Mucosa of rectum (tissue), 2 donors: ENCODE data around the gene DIAPH1.

Source experiments
- H3K27ac ChIP-seq, 2 donors: one replicate each; pipeline ENCODE4 v1.7.0; 2013; ENCODE audit warnings: inconsistent platforms in 2 of 2, low read depth in 2 of 2, low read length in 2 of 2
- H3K27me3 ChIP-seq, 2 donors: one replicate each; pipeline ENCODE4 v1.7.0; 2013; ENCODE audit warnings: low read length in 2 of 2; ENCODE audit not compliant: control insufficient read depth in 2 of 2, insufficient read depth in 2 of 2
- H3K36me3 ChIP-seq, 2 donors: one replicate each; pipeline ENCODE4 v1.7.0; 2013; ENCODE audit warnings: low read length in 2 of 2; ENCODE audit not compliant: control insufficient read depth in 2 of 2, insufficient read depth in 2 of 2
- H3K4me1 ChIP-seq, 2 donors: one replicate each; pipeline ENCODE4 v1.7.0; 2013; ENCODE audit warnings: low read length in 2 of 2, mild to moderate bottlenecking in 1 of 2; ENCODE audit not compliant: control insufficient read depth in 2 of 2, insufficient read depth in 2 of 2
- H3K4me3 ChIP-seq, 2 donors: one replicate each; pipeline ENCODE4 v1.7.0; 2013; ENCODE audit warnings: low read length in 2 of 2
- H3K9ac ChIP-seq, 2 donors: one replicate each; pipeline ENCODE4 v1.7.0; 2013; ENCODE audit warnings: low read length in 2 of 2, low read depth in 1 of 2, mild to moderate bottlenecking in 1 of 2
- H3K9me3 ChIP-seq, 2 donors: one replicate each; pipeline ENCODE4 v1.7.0; 2013; ENCODE audit warnings: low read length in 2 of 2; ENCODE audit not compliant: control insufficient read depth in 2 of 2
- donor health status: healthy.
- donor health status: Normal muscosa, but diverticular disease.

The DIAPH1 gene

DNA sequence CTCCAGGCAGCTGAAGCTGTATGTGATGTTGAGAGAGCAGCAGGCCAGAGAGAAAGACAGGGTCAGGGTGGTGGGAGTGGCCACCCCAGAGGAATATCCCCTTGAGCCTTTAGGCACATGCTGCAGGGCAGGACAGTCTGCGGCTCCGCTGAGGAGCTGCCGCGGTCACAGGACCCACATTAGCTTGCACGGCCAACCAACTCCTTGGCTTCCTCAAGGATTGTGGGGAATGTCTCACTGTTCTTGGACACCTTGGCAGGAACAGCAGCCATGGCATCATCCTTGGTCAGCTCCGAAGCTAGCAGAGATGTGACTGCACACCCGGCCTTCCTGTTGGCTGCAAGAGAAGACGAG lies 102.2 kb downstream of the DIAPH1 start:
- H3K9me3 ChIP-seq = no peaks in the 10 kb centered on the region
- no peak overlapping the region for H3K4me3 ChIP-seq
- no peak overlapping the region for H3K9ac ChIP-seq
- H3K27me3 ChIP-seq = no peaks in the 10 kb centered on the region
- H3K27ac ChIP-seq = no peak overlapping the region
- H3K36me3 ChIP-seq = peaks cover 20 to 33% of the 10 kb centered on the region in 2 donors
- peaks cover 15 to 17% of the 10 kb centered on the region in 2 donors for H3K4me1 ChIP-seq

GRCh38 chr5:141515946-141516671 lies 102.7 kb downstream of the DIAPH1 start:
- Histone ChIP-seq H3K9me3 (no peaks in the 10 kb centered on the region), H3K4me3 (no peak overlapping the region), H3K36me3 (peaks cover 20 to 36% of the 10 kb centered on the region in 2 donors), H3K27me3 (no peaks in the 10 kb centered on the region), H3K9ac (no peak overlapping the region), H3K4me1 (peaks cover 12 to 15% of the 10 kb centered on the region in 2 donors), H3K27ac (no peak overlapping the region)

- Histone ChIP-seq H3K36me3 (peaks cover 20 to 34% of the 10 kb centered on the region in 2 donors), H3K9ac (no peak overlapping the region), H3K4me3 (no peak overlapping the region), H3K4me1 (peaks cover 6 to 15% of the 10 kb centered on the region in 2 donors), H3K27ac (no peak overlapping the region), H3K27me3 (no peaks in the 10 kb centered on the region), H3K9me3 (no peaks in the 10 kb centered on the region)
Measured at GRCh38 chr5:141515141-141515540, 103.7 kb downstream of the DIAPH1 start.

DNA sequence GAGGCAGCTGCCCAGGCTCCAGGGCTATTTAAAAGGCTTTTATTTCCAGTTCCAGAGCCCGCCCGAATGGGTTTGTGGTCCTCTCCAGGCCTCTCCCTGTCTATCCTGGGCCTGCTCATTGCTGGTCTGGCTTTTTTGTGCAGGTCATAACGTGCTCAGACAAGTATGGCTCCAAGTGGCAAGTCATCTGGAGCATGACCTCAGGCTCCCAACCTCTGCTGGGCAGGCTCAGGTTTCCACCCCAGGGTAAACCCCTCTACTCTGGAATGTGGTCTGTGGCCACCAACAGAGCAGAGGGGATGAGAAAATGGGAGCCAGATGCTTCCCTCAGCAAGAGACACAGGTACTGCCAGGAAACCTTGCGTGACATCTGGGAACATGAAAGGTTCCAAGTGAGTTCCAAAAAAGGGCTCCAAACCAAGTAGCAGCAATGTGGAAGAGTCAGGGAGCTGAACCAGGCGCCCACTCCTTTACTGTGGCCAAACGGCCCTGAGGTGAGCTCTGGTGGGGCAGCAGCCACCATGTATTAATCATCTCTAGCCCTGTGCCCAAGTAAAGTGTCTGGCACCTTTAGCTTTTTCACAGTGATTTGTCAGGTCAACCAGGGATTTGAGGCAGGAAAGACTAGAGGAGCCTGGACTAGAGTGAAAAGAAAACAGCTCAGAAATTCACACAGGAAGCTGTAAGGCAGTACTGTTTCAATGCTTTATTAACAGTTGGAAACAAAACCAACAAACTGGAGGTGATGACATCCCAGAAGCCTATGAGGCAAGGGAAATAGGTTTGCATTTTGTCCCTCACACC lies 104.3 kb downstream of the DIAPH1 start:
- Histone ChIP-seq H3K4me3 (peak overlapping the region in 1 of 2 donors; percentile 75), H3K27ac (peak overlapping the region in 1 of 2 donors; percentile 68), H3K9me3 (no peaks in the 10 kb centered on the region), H3K4me1 (peaks cover 6 to 17% of the 10 kb centered on the region in 2 donors), H3K27me3 (no peaks in the 10 kb centered on the region), H3K9ac (no peak overlapping the region), H3K36me3 (peaks cover 20 to 32% of the 10 kb centered on the region in 2 donors)

- H3K36me3 ChIP-seq = peaks cover 14 to 31% of the 10 kb centered on the region in 2 donors
- peaks cover 6 to 22% of the 10 kb centered on the region in 2 donors for H3K4me1 ChIP-seq
- no peaks in the 10 kb centered on the region for H3K27me3 ChIP-seq
- H3K27ac ChIP-seq = peak overlapping the region; percentile 47 to 68
- H3K9me3 ChIP-seq = no peaks in the 10 kb centered on the region
- H3K4me3 ChIP-seq = peak overlapping the region; percentile 59 to 75
- H3K9ac ChIP-seq = peak overlapping the region; percentile 47 to 61
Measured at GRCh38 chr5:141513627-141514329, 105.0 kb downstream of the DIAPH1 start.

- no peaks in the 10 kb centered on the region for H3K9me3 ChIP-seq
- H3K4me3 ChIP-seq = peak overlapping the region; percentile 59 to 75
- H3K36me3 ChIP-seq = peaks cover 11 to 27% of the 10 kb centered on the region in 2 donors
- peaks cover 6 to 23% of the 10 kb centered on the region in 2 donors for H3K4me1 ChIP-seq
- peak overlapping the region; percentile 47 to 61 for H3K9ac ChIP-seq
- H3K27me3 ChIP-seq = no peaks in the 10 kb centered on the region
- peak overlapping the region; percentile 47 to 68 for H3K27ac ChIP-seq
Measured at GRCh38 chr5:141512911-141513626, 105.7 kb downstream of the DIAPH1 start.

- peak overlapping the region; percentile 5 to 68 for H3K27ac ChIP-seq
- peak overlapping the region; percentile 32 to 37 for H3K9ac ChIP-seq
- peak overlapping the region; percentile 59 to 75 for H3K4me3 ChIP-seq
- no peaks in the 10 kb centered on the region for H3K27me3 ChIP-seq
- no peaks in the 10 kb centered on the region for H3K9me3 ChIP-seq
- peaks cover 10 to 22% of the 10 kb centered on the region in 2 donors for H3K36me3 ChIP-seq
- peaks cover 6 to 27% of the 10 kb centered on the region in 2 donors for H3K4me1 ChIP-seq
Measured at GRCh38 chr5:141512390-141512910, 106.3 kb downstream of the DIAPH1 start.

GRCh38 chr5:141511771-141512325 lies 107.0 kb downstream of the DIAPH1 start:
- H3K9ac ChIP-seq = no peak overlapping the region
- peaks cover 6 to 30% of the 10 kb centered on the region in 2 donors for H3K4me1 ChIP-seq

More at GRCh38 chr5:141511771-141512325, 107.0 kb downstream of the DIAPH1 start:
- H3K4me3 ChIP-seq = peak overlapping the region in 1 of 2 donors; percentile 75
- peaks cover 4 to 20% of the 10 kb centered on the region in 2 donors for H3K36me3 ChIP-seq
- H3K27ac ChIP-seq = peak overlapping the region in 1 of 2 donors; percentile 68
- no peaks in the 10 kb centered on the region for H3K27me3 ChIP-seq
- no peaks in the 10 kb centered on the region for H3K9me3 ChIP-seq
